Esophagus squamous epithelium (tissue), 5 donors: ENCODE measurements around the gene TPM1. TPM values are rescaled to one million over a fixed set of nuclear protein-coding genes. Genes with fewer than 3 reads are reported as not detected.

Experiments used
- DNase-seq: peaks from one replicate; lab custom pipeline; 2025; lab: John Stamatoyannopoulos, UW
- H3K27ac ChIP-seq, 4 donors: fragments of 200-600 bp; sonication (generic); one replicate each; pipeline ENCODE4 v1.5.1; 2016 to 2019; ENCODE audit warnings: mild to moderate bottlenecking in 1 of 4
- H3K27me3 ChIP-seq, 4 donors: fragments of 200-600 bp; sonication (generic); 1 replicate in 3 of 4; 2 replicates in 1 of 4; pipeline versions ENCODE4 v1.5.1 to v1.6.0; 2017 to 2021; ENCODE audit warnings: antibody characterized with exemption in 1 of 4
- H3K36me3 ChIP-seq, 3 donors: fragments of 200-600 bp; sonication (generic); one replicate each; pipeline ENCODE4 v1.5.1; 2016 to 2019
- H3K4me1 ChIP-seq, 3 donors: fragments of 200-600 bp; sonication (generic); one replicate each; pipeline ENCODE4 v1.5.1; 2017 to 2019
- H3K4me3 ChIP-seq, 4 donors: fragments of 200-600 bp; sonication (generic); 1 replicate in 3 of 4; 2 replicates in 1 of 4; pipeline ENCODE4 v1.5.1; 2016 to 2019; ENCODE audit warnings: mild to moderate bottlenecking in 2 of 4, moderate library complexity in 1 of 4
- H3K9me3 ChIP-seq, 3 donors: fragments of 200-600 bp; sonication (generic); one replicate each; pipeline ENCODE4 v1.5.1; 2016 to 2019
- CTCF ChIP-seq, 6 experiments: fragments of 450-650 bp in 4 of 6; fragments of 200-600 bp in 2 of 6; sonication (generic) in 2 of 6; IDR thresholded peaks; one replicate each; pipeline ENCODE4 v1.5.1; 2016 to 2019; ENCODE audit warnings: antibody characterized with exemption in 6 of 6, mild to moderate bottlenecking in 4 of 6, moderate library complexity in 4 of 6
- POLR2A ChIP-seq, 4 donors: fragments of 450-650 bp; IDR thresholded peaks; one replicate each; pipeline ENCODE4 v1.6.1; 2017; ENCODE audit warnings: antibody characterized with exemption in 4 of 4, mild to moderate bottlenecking in 4 of 4, moderate library complexity in 3 of 4
- WGBS, 2 donors: methylation state at CpG; one replicate each; pipeline ENCODE4 v1.1.5; 2018; 5-methylcytosine and 5-hydroxymethylcytosine counted together
- intact Hi-C: fragments of 100-400 bp; cut with DNase I; formaldehyde crosslinking; loops from one replicate; pipeline ENCODE4 v1.15.0; 2022
- total RNA-seq, 4 donors: library from RNA; depleted of rRNA; stranded (reverse); fragments of >200 nt; gene quantifications; one replicate each; pipeline ENCODE4 v1.1.0, GENCODE V29; 2016
- donor health status: DM: yes; HTN: yes; CAD: no.

The TPM1 gene
- total RNA-seq, 4 donors from 2014 or later, result 44.3 to 680 (median 138) TPM

- peaks cover 0 to 5% (median 0%) of the 10 kb centered on the region in 3 donors for H3K4me1 ChIP-seq
- TF ChIP-seq POLR2A (IDR thresholded peaks at IDR 0.05) (no peak), CTCF (IDR thresholded peaks at IDR 0.05) (no peak)
- no peak for DNase-seq
- 82% methylated on average over 2 of the region's 2 CpGs for WGBS, 2 donors
- no peak overlapping the region for H3K27ac ChIP-seq
- no peaks in the 10 kb centered on the region for H3K9me3 ChIP-seq
- peaks cover 0 to 9% (median 0%) of the 10 kb centered on the region in 4 donors for H3K27me3 ChIP-seq
- no peak overlapping the region for H3K4me3 ChIP-seq
- no peaks in the 10 kb centered on the region for H3K36me3 ChIP-seq
- intact Hi-C loops, result no loop called here
Observed at GRCh38 chr15:63109920-63110319, 67.4 kb downstream of the TPM1 start.

GRCh38 chr15:63110428-63111026 lies 68.0 kb downstream of the TPM1 start:
- 92 to 93% methylated on average over 2 to 3 of the region's 3 CpGs for WGBS, 2 donors
- no peaks in the 10 kb centered on the region for H3K9me3 ChIP-seq
- TF ChIP-seq POLR2A (IDR thresholded peaks at IDR 0.05) (no peak), CTCF (IDR thresholded peaks at IDR 0.05) (no peak)

GRCh38 chr15:63111481-63111880 lies 68.9 kb downstream of the TPM1 start:
- TF ChIP-seq POLR2A (IDR thresholded peaks at IDR 0.05) (no peak), CTCF (IDR thresholded peaks at IDR 0.05) (no peak)
- Histone ChIP-seq H3K4me1 (peaks cover 0 to 5% (median 0%) of the 10 kb centered on the region in 3 donors), H3K27ac (no peak overlapping the region), H3K36me3 (no peaks in the 10 kb centered on the region), H3K9me3 (no peaks in the 10 kb centered on the region), H3K4me3 (no peak overlapping the region), H3K27me3 (peaks cover 0 to 9% (median 0%) of the 10 kb centered on the region in 4 donors)
- intact Hi-C loops, result no loop called here
- DNase-seq, result no peak

More at GRCh38 chr15:63110428-63111026, 68.0 kb downstream of the TPM1 start:
- Histone ChIP-seq H3K27me3 (peaks cover 0 to 9% (median 0%) of the 10 kb centered on the region in 4 donors), H3K4me3 (no peak overlapping the region), H3K36me3 (no peaks in the 10 kb centered on the region), H3K4me1 (peaks cover 0 to 5% (median 0%) of the 10 kb centered on the region in 3 donors), H3K27ac (no peak overlapping the region)
- intact Hi-C loops, result no loop called here
- DNase-seq, result no peak

GRCh38 chr15:63112871-63113270 lies 70.3 kb downstream of the TPM1 start:
- intact Hi-C loops, result no loop called here
- Histone ChIP-seq H3K4me1 (no peaks in the 10 kb centered on the region), H3K4me3 (no peak overlapping the region), H3K9me3 (no peaks in the 10 kb centered on the region), H3K36me3 (no peaks in the 10 kb centered on the region), H3K27ac (no peak overlapping the region), H3K27me3 (peaks cover 0 to 5% (median 0%) of the 10 kb centered on the region in 4 donors)
- 91 to 93% methylated on average over 2 to 3 of the region's 3 CpGs for WGBS, 2 donors
- TF ChIP-seq POLR2A (IDR thresholded peaks at IDR 0.05) (no peak), CTCF (IDR thresholded peaks at IDR 0.05) (no peak)
- DNase-seq, result no peak

- H3K36me3 ChIP-seq, result no peaks in the 10 kb centered on the region
- H3K9me3 ChIP-seq, result no peaks in the 10 kb centered on the region
- TF ChIP-seq POLR2A (IDR thresholded peaks at IDR 0.05), result no peak
- no peak for TF ChIP-seq CTCF (IDR thresholded peaks at IDR 0.05)
- H3K4me3 ChIP-seq, result no peak overlapping the region
- no peak overlapping the region for H3K27ac ChIP-seq
- DNase-seq, result no peak
- 88 to 93% methylated on average over 2 of the region's 2 CpGs for WGBS, 2 donors
- H3K4me1 ChIP-seq, result no peaks in the 10 kb centered on the region
- no peaks in the 10 kb centered on the region for H3K27me3 ChIP-seq
- intact Hi-C loops, result no loop called here
Observed at GRCh38 chr15:63114465-63114864, 71.9 kb downstream of the TPM1 start.

Other genes starting within 250 kb of the TPM1 start
- 10 to 100 TPM in 3 of 4 donors, 1 to 10 TPM in 1; 9.7 to 22.6 (median 12.1) TPM for gene LACTB, start 79.1 kb downstream of the TPM1 start, total RNA-seq
- gene RPS27L, start 114.7 kb downstream of the TPM1 start, total RNA-seq, result 10 to 100 TPM; 23.7 to 89.6 (median 43.8) TPM
- 10 to 100 TPM in 2 of 4 donors, 1 to 10 TPM in 2; 3.1 to 22.7 (median 10.0) TPM for gene RAB8B, start 146.9 kb downstream of the TPM1 start, total RNA-seq
- 1 to 10 TPM in 3 of 4 donors, under 1 TPM in 1; 0.53 to 7.8 (median 3.3) TPM for gene APH1B, start 234.9 kb downstream of the TPM1 start, total RNA-seq